NCI-H2196 treated with DMSO at 0.1 percent for 48 hours (cell line): ENCODE results near the gene RRAS2.
"Not testable (repeated sequence)": the region's sequence is repeated elsewhere in the genome, so short reads cannot be mapped to it uniquely, and the experiment has no call there.

Experiments
- DNase-seq: peaks from one replicate; lab custom pipeline; 2025; ENCODE audit not compliant: unreplicated experiment; lab: John Stamatoyannopoulos, UW

Gene RRAS2

GRCh38 chr11:14308897-14309387 is 50.0 kb downstream of the RRAS2 start:
- DNase-seq: no peak

GRCh38 chr11:14308114-14308896 is 50.7 kb downstream of the RRAS2 start:
- DNase-seq: peak; percentile 10

- DNase-seq: no peak
Measured at GRCh38 chr11:14306481-14306880, 52.5 kb downstream of the RRAS2 start.

- DNase-seq: no peak
Measured at GRCh38 chr11:14305649-14306048, 53.3 kb downstream of the RRAS2 start.

- no peak for DNase-seq
Measured at GRCh38 chr11:14304601-14305000, 54.4 kb downstream of the RRAS2 start.

- peak; percentile 30 for DNase-seq
Measured at GRCh38 chr11:14300661-14301304, 58.2 kb downstream of the RRAS2 start.

- DNase-seq: no peak
Measured at GRCh38 chr11:14299921-14300320, 59.1 kb downstream of the RRAS2 start.

GRCh38 chr11:14290422-14290821 is 68.6 kb downstream of the RRAS2 start:
- no peak for DNase-seq

- no peak for DNase-seq
Measured at GRCh38 chr11:14288189-14288935, 70.6 kb downstream of the RRAS2 start.

- not testable (repeated sequence) for DNase-seq
Measured at GRCh38 chr11:14278869-14279268, 80.1 kb downstream of the RRAS2 start.

- no peak for DNase-seq
Measured at GRCh38 chr11:14275076-14275475, 83.9 kb downstream of the RRAS2 start.

GRCh38 chr11:14273895-14274294 is 85.1 kb downstream of the RRAS2 start:
- DNase-seq: no peak

- no peak for DNase-seq
Measured at GRCh38 chr11:14270690-14271542, 88.1 kb downstream of the RRAS2 start.

- no peak for DNase-seq
Measured at GRCh38 chr11:14269692-14270573, 89.0 kb downstream of the RRAS2 start.

GRCh38 chr11:14267861-14268635 is 90.9 kb downstream of the RRAS2 start:
- DNase-seq: no peak

- DNase-seq: no peak
Measured at GRCh38 chr11:14266622-14267021, 92.4 kb downstream of the RRAS2 start.

GRCh38 chr11:14264966-14265365 is 94.0 kb downstream of the RRAS2 start:
- DNase-seq: no peak

- DNase-seq: no peak
Measured at GRCh38 chr11:14262271-14262846, 96.6 kb downstream of the RRAS2 start.

- no peak for DNase-seq
Measured at GRCh38 chr11:14261066-14261465, 97.9 kb downstream of the RRAS2 start.
